ENCODE data around the gene OSBPL1A. TPM values are rescaled to one million over a fixed set of nuclear protein-coding genes. Genes with fewer than 3 reads are reported as not detected.

Gene OSBPL1A
- total and polyA plus RNA-seq, 12 donors: 18.7 to 116 (median 60.0) TPM

- intact Hi-C loops (cut with DNase I): no loop called here
- 95 to 100% (median 96%) methylated on average over 1 of the region's 1 CpG for WGBS, 4 donors
- TF ChIP-seq POLR2A (IDR thresholded peaks at IDR 0.05): no peak
- no peak for TF ChIP-seq CTCF (IDR thresholded peaks at IDR 0.05)
Observed at GRCh38 chr18:24321071-24321470, 76.6 kb downstream of the OSBPL1A start.

GRCh38 chr18:24319757-24320156 lies 77.9 kb downstream of the OSBPL1A start:
- Histone ChIP-seq H3K9me3 (replicated peaks in 1 of 3) (no peaks in the 10 kb centered on the region), H3K4me1 (replicated peaks in 1 of 2) (no peaks in the 10 kb centered on the region), H3K27ac (no peak overlapping the region), H3K36me3 (replicated peaks in 1 of 2) (no peaks in the 10 kb centered on the region), H3K4me3 (no peak overlapping the region), H3K27me3 (no peaks in the 10 kb centered on the region)
- TF ChIP-seq POLR2A (IDR thresholded peaks at IDR 0.05) (no peak), CTCF (IDR thresholded peaks at IDR 0.05) (no peak)
- intact Hi-C loops (cut with DNase I): no loop called here
- WGBS, 4 donors: 35 to 62% (median 54%) methylated on average over 5 of the region's 5 CpGs
- peak in 2 of 7 donors; percentile 2 to 12 for DNase-seq

More at GRCh38 chr18:24321071-24321470, 76.6 kb downstream of the OSBPL1A start:
- H3K27ac ChIP-seq: no peak overlapping the region
- H3K4me3 ChIP-seq: no peak overlapping the region
- DNase-seq: no peak
- H3K4me1 ChIP-seq (replicated peaks in 1 of 2): no peaks in the 10 kb centered on the region
- no peaks in the 10 kb centered on the region for H3K27me3 ChIP-seq
- H3K9me3 ChIP-seq (replicated peaks in 1 of 3): no peaks in the 10 kb centered on the region
- H3K36me3 ChIP-seq (replicated peaks in 1 of 2): no peaks in the 10 kb centered on the region

- H3K27ac ChIP-seq: no peak overlapping the region
- intact Hi-C loops (cut with DNase I): no loop called here
- TF ChIP-seq CTCF (IDR thresholded peaks at IDR 0.05) (no peak), POLR2A (IDR thresholded peaks at IDR 0.05) (no peak)
- no peaks in the 10 kb centered on the region for H3K36me3 ChIP-seq (replicated peaks in 1 of 2)
- H3K4me3 ChIP-seq: no peak overlapping the region
- no peaks in the 10 kb centered on the region for H3K9me3 ChIP-seq (replicated peaks in 1 of 3)
- no peak for DNase-seq
- no peaks in the 10 kb centered on the region for H3K27me3 ChIP-seq
- H3K4me1 ChIP-seq (replicated peaks in 1 of 2): no peaks in the 10 kb centered on the region
Observed at GRCh38 chr18:24317370-24317769, 80.3 kb downstream of the OSBPL1A start.

- no peak overlapping the region for H3K27ac ChIP-seq
- intact Hi-C loops (cut with DNase I): no loop called here
- H3K27me3 ChIP-seq: no peaks in the 10 kb centered on the region
- no peak for TF ChIP-seq POLR2A (IDR thresholded peaks at IDR 0.05)
- TF ChIP-seq CTCF (IDR thresholded peaks at IDR 0.05): no peak
- no peaks in the 10 kb centered on the region for H3K36me3 ChIP-seq (replicated peaks in 1 of 2)
- DNase-seq: no peak
- no peaks in the 10 kb centered on the region for H3K9me3 ChIP-seq (replicated peaks in 1 of 3)
- 93 to 100% (median 100%) methylated on average over 1 of the region's 1 CpG for WGBS, 4 donors
- H3K4me1 ChIP-seq (replicated peaks in 1 of 2): no peaks in the 10 kb centered on the region
- no peak overlapping the region for H3K4me3 ChIP-seq
Observed at GRCh38 chr18:24315170-24315569, 82.5 kb downstream of the OSBPL1A start.
